HG02938 (cell line): Measurements from ENCODE around the gene SHTN1.
A peak's percentile ranks its signal among the peaks of the same experiment; 100 is the strongest.

Source experiments
- ATAC-seq: cut with Tn5 transposase; IDR thresholded peaks from one replicate; pipeline ENCODE4 v1.9.1; 2021; ENCODE audit warnings: mild to moderate bottlenecking, moderate library complexity; ENCODE audit not compliant: unreplicated experiment

SHTN1 gene

GRCh38 chr10:117005026-117005526 is at the start of gene SHTN1:
Gene SHTN1 (minus strand): TSS chr10:117005187. CDS start chr10:117005079, 108 bp downstream.
- ATAC-seq: peak; percentile 39

GRCh38 chr10:117053482-117053881 is 48.5 kb upstream of the SHTN1 start:
- ATAC-seq: no peak

- no peak for ATAC-seq
Measured at GRCh38 chr10:117047947-117048346, 43.0 kb upstream of the SHTN1 start.

GRCh38 chr10:117016266-117016665 is 11.3 kb upstream of the SHTN1 start:
- no peak for ATAC-seq

GRCh38 chr10:117014835-117015234 is 9.8 kb upstream of the SHTN1 start:
- ATAC-seq: no peak

- no peak for ATAC-seq
Measured at GRCh38 chr10:117007080-117007479, 2.1 kb upstream of the SHTN1 start.

GRCh38 chr10:117005527-117006055 is 604 bp upstream of the SHTN1 start:
- no peak for ATAC-seq

GRCh38 chr10:117004227-117005025 is 561 bp downstream of the SHTN1 start:
- ATAC-seq: peak; percentile 47

GRCh38 chr10:117003336-117003735 is 1.7 kb downstream of the SHTN1 start:
- no peak for ATAC-seq

GRCh38 chr10:117002206-117002605 is 2.8 kb downstream of the SHTN1 start:
- ATAC-seq: no peak

- no peak for ATAC-seq
Measured at GRCh38 chr10:117001144-117001543, 3.8 kb downstream of the SHTN1 start.

- ATAC-seq: no peak
Measured at GRCh38 chr10:117000580-117000979, 4.4 kb downstream of the SHTN1 start.

- ATAC-seq: no peak
Measured at GRCh38 chr10:116998172-116998571, 6.8 kb downstream of the SHTN1 start.

GRCh38 chr10:116997015-116997414 is 8.0 kb downstream of the SHTN1 start:
- ATAC-seq: no peak

GRCh38 chr10:116995648-116996047 is 9.3 kb downstream of the SHTN1 start:
- ATAC-seq: no peak

- ATAC-seq: no peak
Measured at GRCh38 chr10:116994113-116994890, 10.7 kb downstream of the SHTN1 start.

- no peak for ATAC-seq
Measured at GRCh38 chr10:116993610-116994009, 11.4 kb downstream of the SHTN1 start.

- no peak for ATAC-seq
Measured at GRCh38 chr10:116992183-116992582, 12.8 kb downstream of the SHTN1 start.

GRCh38 chr10:116990276-116990800 is 14.6 kb downstream of the SHTN1 start:
- no peak for ATAC-seq

GRCh38 chr10:116989439-116989838 is 15.5 kb downstream of the SHTN1 start:
- no peak for ATAC-seq

- ATAC-seq: no peak
Measured at GRCh38 chr10:116988311-116988710, 16.7 kb downstream of the SHTN1 start.
